ENCODE results near the gene CNTROB. TPM values are rescaled to one million over a fixed set of nuclear protein-coding genes. Genes with fewer than 3 reads are reported as not detected.

The CNTROB gene
- total and polyA plus RNA-seq, 4 donors: 14.4 to 59.5 (median 35.5) TPM

DNA sequence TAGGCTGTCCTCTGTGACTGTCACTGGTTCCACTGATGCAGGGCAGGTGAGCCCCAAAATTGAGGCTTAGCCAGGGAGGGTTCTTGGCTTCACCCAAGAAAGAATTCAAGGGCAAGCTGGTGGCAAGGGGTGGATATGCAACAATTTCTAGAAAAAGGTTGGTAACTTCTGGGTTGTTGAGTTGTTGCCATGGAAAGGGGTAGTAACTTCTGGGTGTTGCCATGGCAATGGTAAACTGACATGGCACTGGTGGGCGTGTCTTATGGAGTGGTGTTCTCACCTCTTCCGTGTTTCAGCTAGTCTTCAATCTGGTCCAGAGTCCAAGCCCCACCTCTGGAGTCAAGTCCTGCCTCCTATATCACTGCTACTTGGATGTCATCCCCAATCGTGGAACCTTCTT, 60.9 kb downstream of the CNTROB start:
- WGBS (ENCODE audit: insufficient coverage): 69% methylated on average over 2 of the region's 3 CpGs
- no peak for DNase-seq (ENCODE audit: low read depth in 4 of 6, low spot score in 6 of 6)
- Histone ChIP-seq H3K27ac (ENCODE audit: low read depth, low read length) (no peak overlapping the region), H3K4me1 (ENCODE audit: control insufficient read depth, insufficient read depth, low read length) (peaks cover 13% of the 10 kb centered on the region), H3K4me3 (ENCODE audit: low read depth, low read length) (no peak overlapping the region), H3K27me3 (ENCODE audit: control insufficient read depth, insufficient read depth, low read length) (peaks cover 3% of the 10 kb centered on the region), H3K9me3 (ENCODE audit: control insufficient read depth, insufficient read depth, low read length) (no peaks in the 10 kb centered on the region), H3K36me3 (ENCODE audit: control insufficient read depth, insufficient read depth, low read length) (no peaks in the 10 kb centered on the region)

GRCh38 chr17:7993972-7994589, 62.1 kb downstream of the CNTROB start:
- WGBS (ENCODE audit: insufficient coverage): 85% methylated on average over 24 of the region's 27 CpGs
- no peaks in the 10 kb centered on the region for H3K9me3 ChIP-seq (ENCODE audit: control insufficient read depth, insufficient read depth, low read length)

GRCh38 chr17:7995724-7996123, 63.7 kb downstream of the CNTROB start:
- WGBS (ENCODE audit: insufficient coverage): no CpG with 5 or more reads among the region's 2 CpGs
- Histone ChIP-seq H3K36me3 (ENCODE audit: control insufficient read depth, insufficient read depth, low read length) (no peaks in the 10 kb centered on the region), H3K27me3 (ENCODE audit: control insufficient read depth, insufficient read depth, low read length) (peaks cover 12% of the 10 kb centered on the region), H3K4me1 (ENCODE audit: control insufficient read depth, insufficient read depth, low read length) (no peaks in the 10 kb centered on the region), H3K4me3 (ENCODE audit: low read depth, low read length) (no peak overlapping the region), H3K9me3 (ENCODE audit: control insufficient read depth, insufficient read depth, low read length) (no peaks in the 10 kb centered on the region), H3K27ac (ENCODE audit: low read depth, low read length) (no peak overlapping the region)
- peak in 1 of 6 donors; percentile 58 for DNase-seq (ENCODE audit: low read depth in 4 of 6, low spot score in 6 of 6)

More at GRCh38 chr17:7993972-7994589, 62.1 kb downstream of the CNTROB start:
- H3K27me3 ChIP-seq (ENCODE audit: control insufficient read depth, insufficient read depth, low read length): peaks cover 8% of the 10 kb centered on the region
- no peak for DNase-seq (ENCODE audit: low read depth in 4 of 6, low spot score in 6 of 6)
- no peaks in the 10 kb centered on the region for H3K36me3 ChIP-seq (ENCODE audit: control insufficient read depth, insufficient read depth, low read length)
- no peak overlapping the region for H3K27ac ChIP-seq (ENCODE audit: low read depth, low read length)
- no peak overlapping the region for H3K4me3 ChIP-seq (ENCODE audit: low read depth, low read length)
- peaks cover 13% of the 10 kb centered on the region for H3K4me1 ChIP-seq (ENCODE audit: control insufficient read depth, insufficient read depth, low read length)

DNA sequence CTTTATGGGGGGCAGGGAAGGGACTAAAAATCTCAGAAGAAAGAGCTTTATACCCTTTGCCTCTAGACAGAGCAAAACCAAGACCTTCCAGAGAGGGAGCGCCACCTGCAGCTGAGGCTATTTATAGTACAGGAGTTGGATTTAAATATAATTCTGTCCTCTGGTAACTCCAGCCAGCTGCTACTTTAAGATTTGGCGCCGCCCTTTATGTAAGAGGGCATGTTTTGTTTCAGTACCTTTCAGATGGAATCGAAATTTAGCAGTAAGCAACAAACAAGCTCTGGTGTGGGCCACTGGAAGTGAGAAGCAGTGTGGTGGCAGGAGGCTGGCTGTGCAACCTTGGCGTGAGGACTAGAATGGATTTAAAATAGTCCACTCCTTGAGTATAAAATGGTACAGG, 65.2 kb downstream of the CNTROB start:
- DNase-seq (ENCODE audit: low read depth in 4 of 6, low spot score in 6 of 6): no peak
- H3K4me1 ChIP-seq (ENCODE audit: control insufficient read depth, insufficient read depth, low read length): peaks cover 1% of the 10 kb centered on the region
- WGBS (ENCODE audit: insufficient coverage): 24% methylated on average over 5 of the region's 5 CpGs
- H3K4me3 ChIP-seq (ENCODE audit: low read depth, low read length): no peak overlapping the region
- no peak overlapping the region for H3K27ac ChIP-seq (ENCODE audit: low read depth, low read length)
- H3K9me3 ChIP-seq (ENCODE audit: control insufficient read depth, insufficient read depth, low read length): no peaks in the 10 kb centered on the region
- no peaks in the 10 kb centered on the region for H3K36me3 ChIP-seq (ENCODE audit: control insufficient read depth, insufficient read depth, low read length)
- peaks cover 24% of the 10 kb centered on the region for H3K27me3 ChIP-seq (ENCODE audit: control insufficient read depth, insufficient read depth, low read length)

Small RNA genes within 50 kb of the gene (small RNA-seq; reads per million reads assigned to genes)
- 24.6 reads per million, percentile 97 among the genes with 10 or more reads in this experiment for gene SCARNA21 (ENCODE audit: low replicate concordance)

Other genes starting within 250 kb of the CNTROB start
- 10 to 100 TPM; 12.1 to 17.2 TPM for gene TP53, start 244.7 kb upstream of the CNTROB start, total RNA-seq
- 10 to 100 TPM; 32.3 to 36.8 TPM for gene TP53, start 244.7 kb upstream of the CNTROB start, polyA plus RNA-seq (ENCODE audit: insufficient read length in 2 of 2)
- 10 to 100 TPM in 1 of 2 donors, 1 to 10 TPM in 1; 4.9 to 13.4 TPM for gene WRAP53, start 243.7 kb upstream of the CNTROB start, total RNA-seq
- 10 to 100 TPM; 17.7 to 17.9 TPM for gene WRAP53, start 243.7 kb upstream of the CNTROB start, polyA plus RNA-seq (ENCODE audit: insufficient read length in 2 of 2)
- gene EFNB3, start 227.0 kb upstream of the CNTROB start, total RNA-seq: 10 to 100 TPM; 18.7 to 39.9 TPM
- gene EFNB3, start 227.0 kb upstream of the CNTROB start, polyA plus RNA-seq (ENCODE audit: insufficient read length in 2 of 2): 100 to 1,000 TPM; 205 to 243 TPM
- 1 to 10 TPM; 1.3 to 2.8 TPM for gene DNAH2, start 214.5 kb upstream of the CNTROB start, total RNA-seq
- gene DNAH2, start 214.5 kb upstream of the CNTROB start, polyA plus RNA-seq (ENCODE audit: insufficient read length in 2 of 2): 1 to 10 TPM; 3.1 to 3.2 TPM
- gene KDM6B, start 98.0 kb upstream of the CNTROB start, total RNA-seq: 10 to 100 TPM in 1 of 2 donors, 1 to 10 TPM in 1; 9.6 to 11.2 TPM
- 10 to 100 TPM; 29.8 to 34.0 TPM for gene KDM6B, start 98.0 kb upstream of the CNTROB start, polyA plus RNA-seq (ENCODE audit: insufficient read length in 2 of 2)
- gene TMEM88, start 77.1 kb upstream of the CNTROB start, total RNA-seq: 10 to 100 TPM in 1 of 2 donors, 1 to 10 TPM in 1; 2.7 to 27.6 TPM
- gene TMEM88, start 77.1 kb upstream of the CNTROB start, polyA plus RNA-seq (ENCODE audit: insufficient read length in 2 of 2): 10 to 100 TPM; 12.1 to 15.0 TPM
- 100 to 1,000 TPM in 1 of 2 donors, 10 to 100 TPM in 1; 46.4 to 167 TPM for gene NAA38, start 74.6 kb upstream of the CNTROB start, total RNA-seq
- 100 to 1,000 TPM; 103 to 105 TPM for gene NAA38, start 74.6 kb upstream of the CNTROB start, polyA plus RNA-seq (ENCODE audit: insufficient read length in 2 of 2)
- gene CYB5D1, start 74.2 kb upstream of the CNTROB start, total RNA-seq: 10 to 100 TPM in 1 of 2 donors, 1 to 10 TPM in 1; 8.2 to 21.9 TPM
- gene CYB5D1, start 74.2 kb upstream of the CNTROB start, polyA plus RNA-seq (ENCODE audit: insufficient read length in 2 of 2): 10 to 100 TPM; 20.1 to 21.0 TPM
- 100 to 1,000 TPM in 1 of 2 donors, 10 to 100 TPM in 1; 87.0 to 100 TPM for gene CHD3, start 43.4 kb upstream of the CNTROB start, total RNA-seq
- 100 to 1,000 TPM; 154 to 188 TPM for gene CHD3, start 43.4 kb upstream of the CNTROB start, polyA plus RNA-seq (ENCODE audit: insufficient read length in 2 of 2)
- 1 to 10 TPM; 3.8 to 4.7 TPM for gene RNF227, start 15.9 kb upstream of the CNTROB start, total RNA-seq
- 1 to 10 TPM; 6.0 to 6.7 TPM for gene RNF227, start 15.9 kb upstream of the CNTROB start, polyA plus RNA-seq (ENCODE audit: insufficient read length in 2 of 2)
- 1 to 10 TPM; 3.2 to 4.8 TPM for gene KCNAB3, start 2.4 kb upstream of the CNTROB start, total RNA-seq
- gene KCNAB3, start 2.4 kb upstream of the CNTROB start, polyA plus RNA-seq (ENCODE audit: insufficient read length in 2 of 2): 10 to 100 TPM; 25.9 to 33.6 TPM
- 10 to 100 TPM; 21.5 to 31.5 TPM for gene TRAPPC1, start 260 bp upstream of the CNTROB start, total RNA-seq
- gene TRAPPC1, start 260 bp upstream of the CNTROB start, polyA plus RNA-seq (ENCODE audit: insufficient read length in 2 of 2): 100 to 1,000 TPM; 170 to 177 TPM
- gene GUCY2D, start 70.4 kb downstream of the CNTROB start, total RNA-seq: under 1 TPM; 0.10 to 0.39 TPM
- gene GUCY2D, start 70.4 kb downstream of the CNTROB start, polyA plus RNA-seq (ENCODE audit: insufficient read length in 2 of 2): 1 to 10 TPM in 1 of 2 donors, under 1 TPM in 1; 0.84 to 2.3 TPM
- gene ALOX15B, start 106.9 kb downstream of the CNTROB start, total RNA-seq: under 1 TPM; 0.06 to 0.10 TPM
- under 1 TPM; 0.13 to 0.26 TPM for gene ALOX15B, start 106.9 kb downstream of the CNTROB start, polyA plus RNA-seq (ENCODE audit: insufficient read length in 2 of 2)
- under 1 TPM in 1 of 2 donors, not detected in 1; 0.30 TPM for gene ALOX12B, start 155.5 kb downstream of the CNTROB start, total RNA-seq
- gene ALOX12B, start 155.5 kb downstream of the CNTROB start, polyA plus RNA-seq (ENCODE audit: insufficient read length in 2 of 2): 1 to 10 TPM in 1 of 2 donors, under 1 TPM in 1; 0.60 to 1.1 TPM
- under 1 TPM; 0.17 to 0.50 TPM for gene ALOXE3, start 186.3 kb downstream of the CNTROB start, total RNA-seq
- 1 to 10 TPM; 1.2 to 1.8 TPM for gene ALOXE3, start 186.3 kb downstream of the CNTROB start, polyA plus RNA-seq (ENCODE audit: insufficient read length in 2 of 2)
- under 1 TPM; 0.20 to 0.39 TPM for gene HES7, start 191.9 kb downstream of the CNTROB start, total RNA-seq
- 1 to 10 TPM; 1.7 to 2.5 TPM for gene HES7, start 191.9 kb downstream of the CNTROB start, polyA plus RNA-seq (ENCODE audit: insufficient read length in 2 of 2)
- gene PER1, start 220.2 kb downstream of the CNTROB start, total RNA-seq: 10 to 100 TPM; 28.0 to 29.4 TPM
- gene PER1, start 220.2 kb downstream of the CNTROB start, polyA plus RNA-seq (ENCODE audit: insufficient read length in 2 of 2): 10 to 100 TPM; 25.4 to 61.1 TPM
- 10 to 100 TPM; 30.2 to 66.9 TPM for gene VAMP2, start 230.7 kb downstream of the CNTROB start, total RNA-seq
- 100 to 1,000 TPM; 413 to 414 TPM for gene VAMP2, start 230.7 kb downstream of the CNTROB start, polyA plus RNA-seq (ENCODE audit: insufficient read length in 2 of 2)
- 10 to 100 TPM; 19.0 to 48.1 TPM for gene TMEM107, start 244.2 kb downstream of the CNTROB start, total RNA-seq
- 10 to 100 TPM; 22.3 to 22.8 TPM for gene TMEM107, start 244.2 kb downstream of the CNTROB start, polyA plus RNA-seq (ENCODE audit: insufficient read length in 2 of 2)

All from spinal cord (tissue), 10 donors.